ENCODE results near the gene CMPK1. TPM values are rescaled to one million over a fixed set of nuclear protein-coding genes. Genes with fewer than 3 reads are reported as not detected.
"Not testable (repeated sequence)": the region's sequence is repeated elsewhere in the genome, so short reads cannot be mapped to it uniquely, and the experiment has no call there.

The CMPK1 gene
- total and polyA plus RNA-seq, 10 of the 15 experiments (the other 5 are each of a cell fraction or from before 2014, with no cell fraction given): 43.7 to 159 (median 85.6) TPM

- intact Hi-C loops (cut with micrococcal nuclease; ENCODE audit: unreplicated experiment) (no loop called here), in situ Hi-C loops (cut with MboI) (no loop called here)
- ChIA-PET CTCF (interaction anchor here (1.0 kb wide), 1 partner anchor 10 kb away, joined by 3 read pairs; no protein-coding TSS in a partner anchor), RAD21 (ENCODE audit: unreplicated experiment) (no interaction called here), SMC1A (ENCODE audit: uncharacterized antibody, unreplicated experiment) (no interaction called here), POLR2A (no interaction called here)
- no peak for FAIRE-seq
- H3K4me1 ChIP-seq (ENCODE audit: control insufficient read depth, insufficient read depth, low read length): no peaks in the 10 kb centered on the region
- no peak overlapping the region for H2AFZ ChIP-seq (ENCODE audit: control insufficient read depth, low read depth, low read length)
- 98% methylated on average over 3 of the region's 4 CpGs for WGBS (ENCODE audit: insufficient coverage, insufficient replicate concordance, low lambda C conversion rate, missing lambda C conversion rate)
- ATAC-seq: no peak
- no peaks in the 10 kb centered on the region for H4K20me1 ChIP-seq (ENCODE audit: control insufficient read depth, insufficient read depth)
- DNase-seq (ENCODE audit: low read depth, low spot score): no peak
- no TSS peak for BruUV-seq (replicated peaks)
- H3K79me2 ChIP-seq (ENCODE audit: control insufficient read depth, insufficient read depth, low read length): peaks cover 41% of the 10 kb centered on the region
- no peak overlapping the region for H3K9ac ChIP-seq (ENCODE audit: control insufficient read depth, insufficient read depth, low read length)
- 0 out of 4 replicates have a peak, but pooled peaks cover 0 to 3% of the 10 kb centered on the region in 2 experiments for H3K36me3 ChIP-seq (ENCODE audit: control insufficient read depth in 2 of 2, insufficient read depth in 2 of 2, low read length in 1 of 2)
- no peak overlapping the region for H3K27ac ChIP-seq (ENCODE audit: control insufficient read depth, insufficient read depth)
- no peaks in the 10 kb centered on the region for H3K9me3 ChIP-seq (replicated peaks; ENCODE audit: control insufficient read depth, insufficient read depth, low read length)
- no peak overlapping the region for H3K4me2 ChIP-seq (ENCODE audit: control insufficient read depth, insufficient read depth)
- no peak overlapping the region for H3K4me3 ChIP-seq
- H3K27me3 ChIP-seq (replicated peaks in 1 of 2; ENCODE audit: control insufficient read depth in 2 of 2, insufficient read depth in 2 of 2, low read length in 1 of 2): no peaks in the 10 kb centered on the region
- TF ChIP-seq CBX3 (IDR thresholded peaks at IDR 0.05; ENCODE audit: borderline replicate concordance, low read depth): no peak
Measured at GRCh38 chr1:47340227-47340626, 6.6 kb downstream of the CMPK1 start.

GRCh38 chr1:47346979-47347378 is 13.4 kb downstream of the CMPK1 start:
- ATAC-seq; H3K36me3 ChIP-seq (ENCODE audit: control insufficient read depth in 2 of 2, insufficient read depth in 2 of 2, low read length in 1 of 2); H3K9ac ChIP-seq (ENCODE audit: control insufficient read depth, insufficient read depth, low read length); H2AFZ ChIP-seq (ENCODE audit: control insufficient read depth, low read depth, low read length); BruUV-seq (replicated peaks); FAIRE-seq; in situ Hi-C loops (cut with MboI); H3K9me3 ChIP-seq (replicated peaks; ENCODE audit: control insufficient read depth, insufficient read depth, low read length); POLR2A ChIA-PET; H3K4me1 ChIP-seq (ENCODE audit: control insufficient read depth, insufficient read depth, low read length); CTCF ChIA-PET; H3K27ac ChIP-seq (ENCODE audit: control insufficient read depth, insufficient read depth); H3K27me3 ChIP-seq (replicated peaks in 1 of 2; ENCODE audit: control insufficient read depth in 2 of 2, insufficient read depth in 2 of 2, low read length in 1 of 2); DNase-seq (ENCODE audit: low read depth, low spot score); intact Hi-C loops (cut with micrococcal nuclease; ENCODE audit: unreplicated experiment); H3K4me2 ChIP-seq (ENCODE audit: control insufficient read depth, insufficient read depth); H3K4me3 ChIP-seq; RAD21 ChIA-PET (ENCODE audit: unreplicated experiment); H4K20me1 ChIP-seq (ENCODE audit: control insufficient read depth, insufficient read depth): not testable (repeated sequence)
- peaks cover 11% of the 10 kb centered on the region for H3K79me2 ChIP-seq (ENCODE audit: control insufficient read depth, insufficient read depth, low read length)
- 100% methylated on average over 5 of the region's 5 CpGs for WGBS (ENCODE audit: insufficient coverage, insufficient replicate concordance, low lambda C conversion rate, missing lambda C conversion rate)
- SMC1A ChIA-PET (ENCODE audit: uncharacterized antibody, unreplicated experiment): interaction anchor here (2.9 kb wide), 1 partner anchor 9 kb away, joined by 20 read pairs; no protein-coding TSS in a partner anchor
